Activated B cell treated with CpG ODN at 0.5 μM for 24 hours (primary cell): ENCODE data around the gene NPHS2. TPM values are rescaled to one million over a fixed set of nuclear protein-coding genes. Genes with fewer than 3 reads are reported as not detected.

Source experiments
- ATAC-seq: fragments of 200-7000 bp; cut with Tn5 transposase; one replicate; pipeline ENCODE4 v1.10.0; 2021; ENCODE audit warnings: low read depth, mild to moderate bottlenecking, moderate library complexity
- CTCF ChIA-PET: fragments of 350-600 bp; sonication (Branson Sonifier 250); formaldehyde crosslinking; loops from one replicate; lab custom pipeline; 2021; ENCODE audit warnings: antibody characterized with exemption; lab: Charles Lee
- POLR2A ChIA-PET: fragments of 350-600 bp; sonication (Branson Sonifier 250); formaldehyde crosslinking; loops from one replicate; lab custom pipeline; 2021; ENCODE audit warnings: antibody characterized with exemption; lab: Charles Lee
- DNase-seq: peaks from one replicate; pipeline ENCODE4 v3.0.0; 2022
- H3K27ac Mint-ChIP-seq: one replicate; pipeline ENCODE4 v1.8.0; 2020; ENCODE audit warnings: mixed read lengths
- H3K27me3 Mint-ChIP-seq: one replicate; pipeline ENCODE4 v1.8.0; 2021; ENCODE audit warnings: mixed read lengths
- H3K36me3 Mint-ChIP-seq: one replicate; pipeline ENCODE4 v1.8.0; 2021; ENCODE audit warnings: low read depth, mixed read lengths
- H3K4me1 Mint-ChIP-seq: one replicate; pipeline ENCODE4 v1.8.0; 2021; ENCODE audit warnings: mixed read lengths
- H3K4me3 Mint-ChIP-seq: one replicate; pipeline ENCODE4 v1.8.0; 2020; ENCODE audit warnings: mild to moderate bottlenecking, mixed read lengths
- H3K9me3 Mint-ChIP-seq: one replicate; pipeline ENCODE4 v1.8.0; 2020; ENCODE audit warnings: mixed read lengths
- intact Hi-C: fragments of 100-400 bp; cut with micrococcal nuclease; formaldehyde crosslinking; loops from one replicate; pipeline ENCODE4 v1.15.1; 2024
- total RNA-seq: library from RNA; stranded (reverse); gene quantifications from 2 replicates; pipeline ENCODE4 v1.2.3, GENCODE V29; 2022
- TF ChIP-seq, protein P1 (sequence below): fragments of 200-600 bp; IDR thresholded peaks from one replicate; pipeline ENCODE4 v1.8.0; 2022; ENCODE audit warnings: antibody characterized with exemption, mild to moderate bottlenecking

Gene NPHS2
- total RNA-seq, 1 donor from 2014 or later, result not detected

GRCh38 chr1:179516976-179517705 is 58.6 kb downstream of the NPHS2 start:
- no peaks in the 10 kb centered on the region for H3K4me1 Mint-ChIP-seq
- POLR2A ChIA-PET, result no interaction called here
- peaks cover 8% of the 10 kb centered on the region for H3K9me3 Mint-ChIP-seq
- DNase-seq (no peak), ATAC-seq (no peak)
- no peak overlapping the region for H3K27ac Mint-ChIP-seq
- H3K36me3 Mint-ChIP-seq, result no peaks in the 10 kb centered on the region
- H3K27me3 Mint-ChIP-seq, result peaks cover 2% of the 10 kb centered on the region
- CTCF ChIA-PET, result no interaction called here
- intact Hi-C loops, result no loop called here
- no peak overlapping the region for H3K4me3 Mint-ChIP-seq
- TF ChIP-seq, protein P1, sequence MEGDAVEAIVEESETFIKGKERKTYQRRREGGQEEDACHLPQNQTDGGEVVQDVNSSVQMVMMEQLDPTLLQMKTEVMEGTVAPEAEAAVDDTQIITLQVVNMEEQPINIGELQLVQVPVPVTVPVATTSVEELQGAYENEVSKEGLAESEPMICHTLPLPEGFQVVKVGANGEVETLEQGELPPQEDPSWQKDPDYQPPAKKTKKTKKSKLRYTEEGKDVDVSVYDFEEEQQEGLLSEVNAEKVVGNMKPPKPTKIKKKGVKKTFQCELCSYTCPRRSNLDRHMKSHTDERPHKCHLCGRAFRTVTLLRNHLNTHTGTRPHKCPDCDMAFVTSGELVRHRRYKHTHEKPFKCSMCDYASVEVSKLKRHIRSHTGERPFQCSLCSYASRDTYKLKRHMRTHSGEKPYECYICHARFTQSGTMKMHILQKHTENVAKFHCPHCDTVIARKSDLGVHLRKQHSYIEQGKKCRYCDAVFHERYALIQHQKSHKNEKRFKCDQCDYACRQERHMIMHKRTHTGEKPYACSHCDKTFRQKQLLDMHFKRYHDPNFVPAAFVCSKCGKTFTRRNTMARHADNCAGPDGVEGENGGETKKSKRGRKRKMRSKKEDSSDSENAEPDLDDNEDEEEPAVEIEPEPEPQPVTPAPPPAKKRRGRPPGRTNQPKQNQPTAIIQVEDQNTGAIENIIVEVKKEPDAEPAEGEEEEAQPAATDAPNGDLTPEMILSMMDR, result no peak

DNA sequence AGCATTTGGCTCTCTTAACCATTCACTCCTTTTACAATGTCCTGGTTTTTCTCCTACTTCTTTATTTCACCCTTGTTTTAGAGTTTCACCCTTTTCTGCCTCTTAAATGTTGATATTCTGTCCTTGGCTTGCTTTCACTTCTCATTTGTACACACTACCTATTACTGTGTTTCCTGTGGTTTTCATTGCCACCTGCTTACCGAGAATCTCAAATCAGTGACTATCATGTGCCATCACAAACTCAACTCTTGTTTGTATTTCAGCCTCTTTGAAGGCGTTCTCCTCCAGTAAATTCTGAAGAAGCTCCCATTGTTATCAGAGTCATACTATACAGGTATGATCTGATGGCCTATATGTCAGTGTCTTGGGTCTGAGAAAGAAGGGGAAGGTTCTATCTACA is 65.7 kb downstream of the NPHS2 start:
- Mint-ChIP-seq H3K36me3 (no peaks in the 10 kb centered on the region), H3K27ac (no peak overlapping the region), H3K27me3 (peaks cover 2% of the 10 kb centered on the region), H3K4me3 (no peak overlapping the region), H3K9me3 (peaks cover 11% of the 10 kb centered on the region), H3K4me1 (peaks cover 17% of the 10 kb centered on the region)
- TF ChIP-seq, protein P1, result no peak
- POLR2A ChIA-PET, result no interaction called here
- DNase-seq (no peak), ATAC-seq (no peak)
- CTCF ChIA-PET, result no interaction called here
- intact Hi-C loops, result no loop called here

DNA sequence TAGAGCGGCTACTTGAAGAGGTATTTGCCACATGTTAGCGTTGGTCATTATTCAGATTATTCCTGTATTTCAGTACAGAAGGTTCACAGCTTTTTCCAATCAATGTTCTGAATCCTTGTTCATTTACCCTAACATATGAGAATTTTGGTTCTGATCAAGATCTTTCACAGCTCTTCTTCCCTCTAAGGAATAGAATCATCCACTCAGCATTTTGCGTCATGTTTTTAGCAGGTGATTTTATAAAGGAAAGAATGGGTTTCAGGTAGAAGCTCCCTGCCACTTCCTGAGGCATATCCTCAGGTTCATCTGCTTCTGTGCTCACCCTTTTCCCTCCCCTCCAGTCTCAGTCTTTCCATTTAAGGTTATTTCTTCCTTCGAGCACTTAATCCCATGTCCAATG is 66.4 kb downstream of the NPHS2 start:
- no peak for ATAC-seq
- CTCF ChIA-PET, result no interaction called here
- TF ChIP-seq, protein P1, result no peak
- intact Hi-C loops, result no loop called here
- no peak for DNase-seq
- POLR2A ChIA-PET, result no interaction called here
- Mint-ChIP-seq H3K9me3 (peaks cover 11% of the 10 kb centered on the region), H3K27ac (no peak overlapping the region), H3K4me1 (peaks cover 17% of the 10 kb centered on the region), H3K36me3 (no peaks in the 10 kb centered on the region), H3K4me3 (no peak overlapping the region), H3K27me3 (peaks cover 2% of the 10 kb centered on the region)

DNA sequence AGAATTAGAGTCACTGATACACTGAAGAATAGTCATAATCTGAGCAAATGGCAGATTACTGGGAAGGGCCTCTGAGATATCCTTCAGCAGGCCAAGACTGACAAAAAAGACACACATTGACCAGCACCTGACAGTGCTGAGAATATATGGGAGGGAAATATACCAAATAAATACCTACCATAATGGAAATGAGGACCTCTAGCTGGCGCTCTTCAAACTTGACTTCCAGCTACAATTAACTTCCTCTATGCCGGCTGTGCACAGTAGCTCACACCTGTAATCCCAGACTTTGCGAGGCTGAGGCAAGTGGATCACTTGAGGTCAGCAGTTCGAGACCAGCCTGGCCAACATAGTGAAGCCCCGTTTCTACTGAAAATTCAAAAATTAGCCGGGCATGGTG is 69.5 kb downstream of the NPHS2 start:
- ATAC-seq, result no peak
- ChIA-PET CTCF (no interaction called here), POLR2A (no interaction called here)
- H3K36me3 Mint-ChIP-seq, result no peaks in the 10 kb centered on the region
- intact Hi-C loops, result no loop called here
- no peaks in the 10 kb centered on the region for H3K9me3 Mint-ChIP-seq
- H3K4me3 Mint-ChIP-seq, result no peak overlapping the region
- no peak for DNase-seq
- H3K4me1 Mint-ChIP-seq, result peaks cover 17% of the 10 kb centered on the region
- H3K27ac Mint-ChIP-seq, result no peak overlapping the region
- no peaks in the 10 kb centered on the region for H3K27me3 Mint-ChIP-seq
- TF ChIP-seq, protein P1, result no peak

Other genes starting within 250 kb of the NPHS2 start
- 0.61 and 0.75 TPM in 2 replicates for gene AXDND1, start 210.0 kb downstream of the NPHS2 start, total RNA-seq
- not detected in 2 replicates for gene TDRD5, start 15.9 kb upstream of the NPHS2 start, total RNA-seq
- not detected in 2 replicates for gene FAM163A, start 167.3 kb upstream of the NPHS2 start, total RNA-seq